GM10266 (cell line): Measurements from ENCODE around the gene PRM3.
"Not testable (repeated sequence)": the region's sequence is repeated elsewhere in the genome, so short reads cannot be mapped to it uniquely, and the experiment has no call there.

Source experiments
- DNase-seq: peaks from one replicate; pipeline ENCODE4 v3.0.0; 2012; ENCODE audit errors: extremely low spot score
- CTCF ChIP-seq: IDR thresholded peaks from 2 replicates; pipeline ENCODE4 v1.5.1; 2012; ENCODE audit warnings: mild to moderate bottlenecking, low read depth; ENCODE audit not compliant: control insufficient read depth, insufficient read depth; ENCODE audit errors: missing control alignments

The PRM3 gene

GRCh38 chr16:11290102-11290893 lies 16.9 kb upstream of the PRM3 start:
- DNase-seq, result no peak
- no peak for TF ChIP-seq CTCF

- not testable (repeated sequence) for DNase-seq
Measured at GRCh38 chr16:11289696-11290095, 16.3 kb upstream of the PRM3 start.

- no peak for TF ChIP-seq CTCF
- no peak for DNase-seq
Measured at GRCh38 chr16:11289202-11289601, 15.8 kb upstream of the PRM3 start.

GRCh38 chr16:11285842-11286241 lies 12.4 kb upstream of the PRM3 start:
- no peak for TF ChIP-seq CTCF
- no peak for DNase-seq

- TF ChIP-seq CTCF, result no peak
- DNase-seq, result no peak
Measured at GRCh38 chr16:11283820-11284248, 10.4 kb upstream of the PRM3 start.

- no peak for TF ChIP-seq CTCF
- DNase-seq, result no peak
Measured at GRCh38 chr16:11280616-11281522, 7.4 kb upstream of the PRM3 start, which contains the start of gene PRM1. PRM1 (minus strand) TSS chr16:11281330; CDS start chr16:11281238, 92 bp downstream.

GRCh38 chr16:11278681-11279628 lies 5.5 kb upstream of the PRM3 start:
- TF ChIP-seq CTCF, result no peak
- DNase-seq, result no peak
